ENCODE data around the gene ATOX1.

ATOX1 gene

GRCh38 chr5:151697452-151697851 lies 61.0 kb downstream of the ATOX1 start:
- no peak for DNase-seq (ENCODE audit: low spot score)

GRCh38 chr5:151696470-151697061 lies 61.9 kb downstream of the ATOX1 start:
- no peak for DNase-seq (ENCODE audit: low spot score)

- DNase-seq (ENCODE audit: low spot score), result no peak
These were observed 63.0 kb downstream of the ATOX1 start for GRCh38 chr5:151695464-151695863.

GRCh38 chr5:151694035-151694485 lies 64.4 kb downstream of the ATOX1 start:
- DNase-seq (ENCODE audit: low spot score), result peak; percentile 97

All from globus pallidus (tissue), 1 donor.